GM23338 (cell line): ENCODE data around the gene ZNF560.
"Not testable (repeated sequence)": the region's sequence is repeated elsewhere in the genome, so short reads cannot be mapped to it uniquely, and the experiment has no call there.

Experiments used
- CREB1 ChIP-seq: fragments of 250-450 bp; sonication (Bioruptor Pico); IDR thresholded peaks from 2 replicates; pipeline ENCODE4 v1.5.0; 2020; ENCODE audit warnings: low read depth, mild to moderate bottlenecking, moderate library complexity
- EZH2 ChIP-seq: fragments of 200-600 bp; sonication (generic); IDR thresholded peaks from one replicate; pipeline ENCODE4 v1.8.0; 2017; ENCODE audit warnings: antibody characterized with exemption, mild to moderate bottlenecking, low read depth; ENCODE audit not compliant: unreplicated experiment
- EZH2phosphoT487 ChIP-seq: fragments of 200-600 bp; sonication (generic); IDR thresholded peaks from one replicate; pipeline ENCODE4 v1.8.1; 2018; ENCODE audit warnings: antibody characterized with exemption; ENCODE audit not compliant: unreplicated experiment
- JUNB ChIP-seq: IDR thresholded peaks from one replicate; pipeline ENCODE4 v1.6.1; 2016; ENCODE audit warnings: antibody characterized with exemption; ENCODE audit not compliant: unreplicated experiment
- NANOG ChIP-seq: IDR thresholded peaks from 2 replicates; pipeline ENCODE4 v1.6.1; 2016; ENCODE audit warnings: antibody characterized with exemption, borderline replicate concordance
- POLR2AphosphoS5 ChIP-seq: IDR thresholded peaks from 2 replicates; pipeline ENCODE4 v1.6.1; 2016; ENCODE audit warnings: antibody characterized with exemption, low read depth
- REST ChIP-seq: IDR thresholded peaks from one replicate; pipeline ENCODE4 v1.6.1; 2018; ENCODE audit warnings: antibody characterized with exemption; ENCODE audit not compliant: unreplicated experiment
- STAT1 ChIP-seq: IDR thresholded peaks from one replicate; pipeline ENCODE4 v1.6.1; 2016; ENCODE audit warnings: antibody characterized with exemption; ENCODE audit not compliant: unreplicated experiment
- ZNF114 ChIP-seq: fragments of 250-450 bp; sonication (Bioruptor Pico); IDR thresholded peaks from 2 replicates; pipeline ENCODE4 v1.5.0; 2020; ENCODE audit warnings: mild to moderate bottlenecking, moderate library complexity
- ZNF331 ChIP-seq: fragments of 250-450 bp; sonication (Bioruptor Pico); IDR thresholded peaks from 2 replicates; pipeline ENCODE4 v1.5.0; 2020; ENCODE audit warnings: low read depth, mild to moderate bottlenecking, moderate library complexity
- TF ChIP-seq, protein P1 (sequence below), 2 experiments: fragments of 200-600 bp in 1 of 2; sonication (generic) in 1 of 2; conservative IDR thresholded peaks; 2 replicates each; pipeline versions ENCODE4 v1.5.1 to v1.6.1; 2016 to 2017; ENCODE audit warnings: antibody characterized with exemption in 2 of 2, low read depth in 2 of 2, mild to moderate bottlenecking in 2 of 2, moderate library complexity in 1 of 2
- TF ChIP-seq, protein P2 (sequence below): IDR thresholded peaks from 2 replicates; pipeline ENCODE4 v1.6.1; 2016; ENCODE audit warnings: antibody characterized with exemption
- TF ChIP-seq, protein P3 (sequence below): fragments of 250-450 bp; sonication (Bioruptor Pico); IDR thresholded peaks from 2 replicates; pipeline ENCODE4 v1.5.0; 2020; ENCODE audit warnings: mild to moderate bottlenecking, moderate library complexity

DNA sequence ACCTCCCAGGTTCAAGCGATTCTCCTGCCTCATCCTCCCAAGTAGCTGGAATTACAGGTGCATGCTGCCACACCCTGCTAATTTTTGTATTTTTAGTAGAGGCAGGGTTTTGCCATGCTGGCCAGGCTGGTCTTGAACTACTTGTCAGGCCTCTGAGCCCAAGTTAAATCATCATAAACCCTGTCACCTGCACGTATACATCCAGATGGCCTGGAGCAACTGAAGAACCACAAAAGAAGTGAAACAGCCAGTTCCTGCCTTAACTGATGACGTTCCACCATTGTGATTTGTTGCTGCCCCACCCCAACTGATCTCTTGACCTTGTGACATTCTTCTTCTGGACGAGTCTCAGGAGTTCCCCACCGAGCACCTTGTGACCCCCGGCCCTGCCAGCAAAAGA lies 40.8 kb upstream of the ZNF560 start:
- TF ChIP-seq, protein P1, sequence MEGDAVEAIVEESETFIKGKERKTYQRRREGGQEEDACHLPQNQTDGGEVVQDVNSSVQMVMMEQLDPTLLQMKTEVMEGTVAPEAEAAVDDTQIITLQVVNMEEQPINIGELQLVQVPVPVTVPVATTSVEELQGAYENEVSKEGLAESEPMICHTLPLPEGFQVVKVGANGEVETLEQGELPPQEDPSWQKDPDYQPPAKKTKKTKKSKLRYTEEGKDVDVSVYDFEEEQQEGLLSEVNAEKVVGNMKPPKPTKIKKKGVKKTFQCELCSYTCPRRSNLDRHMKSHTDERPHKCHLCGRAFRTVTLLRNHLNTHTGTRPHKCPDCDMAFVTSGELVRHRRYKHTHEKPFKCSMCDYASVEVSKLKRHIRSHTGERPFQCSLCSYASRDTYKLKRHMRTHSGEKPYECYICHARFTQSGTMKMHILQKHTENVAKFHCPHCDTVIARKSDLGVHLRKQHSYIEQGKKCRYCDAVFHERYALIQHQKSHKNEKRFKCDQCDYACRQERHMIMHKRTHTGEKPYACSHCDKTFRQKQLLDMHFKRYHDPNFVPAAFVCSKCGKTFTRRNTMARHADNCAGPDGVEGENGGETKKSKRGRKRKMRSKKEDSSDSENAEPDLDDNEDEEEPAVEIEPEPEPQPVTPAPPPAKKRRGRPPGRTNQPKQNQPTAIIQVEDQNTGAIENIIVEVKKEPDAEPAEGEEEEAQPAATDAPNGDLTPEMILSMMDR (conservative IDR thresholded peaks at IDR 0.05; ENCODE audit: low read depth in 2 of 2) = not testable (repeated sequence)
- not testable (repeated sequence) for TF ChIP-seq CREB1; POLR2AphosphoS5; REST; NANOG; EZH2; EZH2phosphoT487; STAT1; JUNB; ZNF114 (CRISPR knock-in tag); ZNF331 (CRISPR knock-in tag)
- TF ChIP-seq, protein P2, sequence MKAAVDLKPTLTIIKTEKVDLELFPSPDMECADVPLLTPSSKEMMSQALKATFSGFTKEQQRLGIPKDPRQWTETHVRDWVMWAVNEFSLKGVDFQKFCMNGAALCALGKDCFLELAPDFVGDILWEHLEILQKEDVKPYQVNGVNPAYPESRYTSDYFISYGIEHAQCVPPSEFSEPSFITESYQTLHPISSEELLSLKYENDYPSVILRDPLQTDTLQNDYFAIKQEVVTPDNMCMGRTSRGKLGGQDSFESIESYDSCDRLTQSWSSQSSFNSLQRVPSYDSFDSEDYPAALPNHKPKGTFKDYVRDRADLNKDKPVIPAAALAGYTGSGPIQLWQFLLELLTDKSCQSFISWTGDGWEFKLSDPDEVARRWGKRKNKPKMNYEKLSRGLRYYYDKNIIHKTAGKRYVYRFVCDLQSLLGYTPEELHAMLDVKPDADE = not testable (repeated sequence)
- TF ChIP-seq, protein P3, sequence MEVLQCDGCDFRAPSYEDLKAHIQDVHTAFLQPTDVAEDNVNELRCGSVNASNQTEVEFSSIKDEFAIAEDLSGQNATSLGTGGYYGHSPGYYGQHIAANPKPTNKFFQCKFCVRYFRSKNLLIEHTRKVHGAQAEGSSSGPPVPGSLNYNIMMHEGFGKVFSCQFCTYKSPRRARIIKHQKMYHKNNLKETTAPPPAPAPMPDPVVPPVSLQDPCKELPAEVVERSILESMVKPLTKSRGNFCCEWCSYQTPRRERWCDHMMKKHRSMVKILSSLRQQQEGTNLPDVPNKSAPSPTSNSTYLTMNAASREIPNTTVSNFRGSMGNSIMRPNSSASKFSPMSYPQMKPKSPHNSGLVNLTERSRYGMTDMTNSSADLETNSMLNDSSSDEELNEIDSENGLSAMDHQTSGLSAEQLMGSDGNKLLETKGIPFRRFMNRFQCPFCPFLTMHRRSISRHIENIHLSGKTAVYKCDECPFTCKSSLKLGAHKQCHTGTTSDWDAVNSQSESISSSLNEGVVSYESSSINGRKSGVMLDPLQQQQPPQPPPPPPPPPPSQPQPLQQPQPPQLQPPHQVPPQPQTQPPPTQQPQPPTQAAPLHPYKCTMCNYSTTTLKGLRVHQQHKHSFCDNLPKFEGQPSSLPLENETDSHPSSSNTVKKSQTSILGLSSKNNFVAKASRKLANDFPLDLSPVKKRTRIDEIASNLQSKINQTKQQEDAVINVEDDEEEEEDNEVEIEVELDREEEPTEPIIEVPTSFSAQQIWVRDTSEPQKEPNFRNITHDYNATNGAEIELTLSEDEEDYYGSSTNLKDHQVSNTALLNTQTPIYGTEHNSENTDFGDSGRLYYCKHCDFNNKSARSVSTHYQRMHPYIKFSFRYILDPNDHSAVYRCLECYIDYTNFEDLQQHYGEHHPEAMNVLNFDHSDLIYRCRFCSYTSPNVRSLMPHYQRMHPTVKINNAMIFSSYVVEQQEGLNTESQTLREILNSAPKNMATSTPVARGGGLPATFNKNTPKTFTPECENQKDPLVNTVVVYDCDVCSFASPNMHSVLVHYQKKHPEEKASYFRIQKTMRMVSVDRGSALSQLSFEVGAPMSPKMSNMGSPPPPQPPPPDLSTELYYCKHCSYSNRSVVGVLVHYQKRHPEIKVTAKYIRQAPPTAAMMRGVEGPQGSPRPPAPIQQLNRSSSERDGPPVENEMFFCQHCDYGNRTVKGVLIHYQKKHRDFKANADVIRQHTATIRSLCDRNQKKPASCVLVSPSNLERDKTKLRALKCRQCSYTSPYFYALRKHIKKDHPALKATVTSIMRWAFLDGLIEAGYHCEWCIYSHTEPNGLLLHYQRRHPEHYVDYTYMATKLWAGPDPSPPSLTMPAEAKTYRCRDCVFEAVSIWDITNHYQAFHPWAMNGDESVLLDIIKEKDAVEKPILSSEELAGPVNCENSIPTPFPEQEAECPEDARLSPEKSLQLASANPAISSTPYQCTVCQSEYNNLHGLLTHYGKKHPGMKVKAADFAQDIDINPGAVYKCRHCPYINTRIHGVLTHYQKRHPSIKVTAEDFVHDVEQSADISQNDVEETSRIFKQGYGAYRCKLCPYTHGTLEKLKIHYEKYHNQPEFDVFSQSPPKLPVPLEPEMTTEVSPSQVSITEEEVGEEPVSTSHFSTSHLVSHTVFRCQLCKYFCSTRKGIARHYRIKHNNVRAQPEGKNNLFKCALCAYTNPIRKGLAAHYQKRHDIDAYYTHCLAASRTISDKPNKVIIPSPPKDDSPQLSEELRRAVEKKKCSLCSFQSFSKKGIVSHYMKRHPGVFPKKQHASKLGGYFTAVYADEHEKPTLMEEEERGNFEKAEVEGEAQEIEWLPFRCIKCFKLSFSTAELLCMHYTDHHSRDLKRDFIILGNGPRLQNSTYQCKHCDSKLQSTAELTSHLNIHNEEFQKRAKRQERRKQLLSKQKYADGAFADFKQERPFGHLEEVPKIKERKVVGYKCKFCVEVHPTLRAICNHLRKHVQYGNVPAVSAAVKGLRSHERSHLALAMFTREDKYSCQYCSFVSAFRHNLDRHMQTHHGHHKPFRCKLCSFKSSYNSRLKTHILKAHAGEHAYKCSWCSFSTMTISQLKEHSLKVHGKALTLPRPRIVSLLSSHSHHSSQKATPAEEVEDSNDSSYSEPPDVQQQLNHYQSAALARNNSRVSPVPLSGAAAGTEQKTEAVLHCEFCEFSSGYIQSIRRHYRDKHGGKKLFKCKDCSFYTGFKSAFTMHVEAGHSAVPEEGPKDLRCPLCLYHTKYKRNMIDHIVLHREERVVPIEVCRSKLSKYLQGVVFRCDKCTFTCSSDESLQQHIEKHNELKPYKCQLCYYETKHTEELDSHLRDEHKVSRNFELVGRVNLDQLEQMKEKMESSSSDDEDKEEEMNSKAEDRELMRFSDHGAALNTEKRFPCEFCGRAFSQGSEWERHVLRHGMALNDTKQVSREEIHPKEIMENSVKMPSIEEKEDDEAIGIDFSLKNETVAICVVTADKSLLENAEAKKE = not testable (repeated sequence)
